UCSD-AML1 (cell line): ENCODE measurements around the gene ANKRD55.
A peak's percentile ranks its signal among the peaks of the same experiment; 100 is the strongest.
"Not testable (repeated sequence)": the region's sequence is repeated elsewhere in the genome, so short reads cannot be mapped to it uniquely, and the experiment has no call there.

Experiments used
- DNase-seq: peaks from one replicate; lab custom pipeline; 2025; ENCODE audit not compliant: unreplicated experiment; lab: John Stamatoyannopoulos, UW

ANKRD55 gene

DNA sequence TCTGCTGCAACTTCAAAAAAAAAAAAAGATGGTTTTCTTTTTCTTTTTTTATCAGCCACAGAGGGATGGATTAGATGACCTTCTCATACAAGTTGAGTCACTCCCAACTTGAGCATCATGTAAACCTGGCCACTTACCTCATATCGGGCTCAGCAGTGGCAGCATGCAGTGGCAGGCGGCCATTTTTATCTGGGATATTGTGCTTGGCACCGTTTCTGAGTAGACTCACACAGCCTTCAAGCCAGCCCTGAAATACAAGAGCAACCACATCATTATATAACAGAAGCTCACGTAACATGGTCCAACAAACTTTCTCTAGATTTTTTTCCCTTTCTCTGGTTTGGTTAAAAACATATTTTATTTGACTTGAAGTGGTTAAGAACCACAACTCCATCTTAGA is 62.6 kb downstream of the ANKRD55 start:
- DNase-seq = no peak

- DNase-seq = no peak
Observed at GRCh38 chr5:56169949-56170348, 63.2 kb downstream of the ANKRD55 start.

DNA sequence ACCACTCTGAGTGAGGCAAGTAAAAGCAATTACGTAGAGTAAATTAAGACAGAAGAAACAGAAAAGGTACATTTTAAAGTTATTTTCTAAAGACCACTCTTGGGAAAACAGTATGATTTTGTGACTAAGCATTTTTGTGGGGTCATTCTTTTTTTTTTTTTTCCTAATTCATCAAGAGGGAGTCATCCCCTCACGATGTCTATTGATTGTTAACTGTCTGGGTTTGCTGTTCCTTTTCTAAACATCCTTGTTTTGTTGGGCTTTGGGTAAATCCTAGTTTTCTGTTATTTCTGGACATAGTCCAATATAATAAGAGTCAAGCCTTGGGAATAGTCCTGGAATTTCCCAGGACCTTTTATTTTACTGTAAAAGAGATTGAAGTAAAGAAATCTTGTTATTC is 63.8 kb downstream of the ANKRD55 start:
- no peak for DNase-seq

GRCh38 chr5:56168066-56168478 is 65.1 kb downstream of the ANKRD55 start:
- no peak for DNase-seq

DNA sequence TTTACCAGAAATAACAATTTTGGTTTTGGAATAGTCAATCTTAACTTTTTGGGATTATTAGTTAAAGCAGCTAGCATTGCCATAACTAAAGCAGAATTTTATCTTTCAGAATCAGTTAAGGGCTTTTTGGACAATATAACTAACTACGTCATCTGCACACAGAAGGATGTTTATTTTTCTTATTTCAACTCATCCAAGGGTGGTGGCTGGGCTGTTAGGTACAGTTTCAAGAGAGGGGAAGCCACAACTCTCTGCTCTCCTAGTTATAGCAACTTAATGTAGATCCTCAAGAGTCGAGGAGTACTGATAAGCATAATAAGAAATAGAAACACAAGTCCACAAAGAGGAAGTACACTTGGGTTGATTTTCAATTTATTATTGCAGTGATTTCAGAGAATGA is 65.6 kb downstream of the ANKRD55 start:
- no peak for DNase-seq

DNA sequence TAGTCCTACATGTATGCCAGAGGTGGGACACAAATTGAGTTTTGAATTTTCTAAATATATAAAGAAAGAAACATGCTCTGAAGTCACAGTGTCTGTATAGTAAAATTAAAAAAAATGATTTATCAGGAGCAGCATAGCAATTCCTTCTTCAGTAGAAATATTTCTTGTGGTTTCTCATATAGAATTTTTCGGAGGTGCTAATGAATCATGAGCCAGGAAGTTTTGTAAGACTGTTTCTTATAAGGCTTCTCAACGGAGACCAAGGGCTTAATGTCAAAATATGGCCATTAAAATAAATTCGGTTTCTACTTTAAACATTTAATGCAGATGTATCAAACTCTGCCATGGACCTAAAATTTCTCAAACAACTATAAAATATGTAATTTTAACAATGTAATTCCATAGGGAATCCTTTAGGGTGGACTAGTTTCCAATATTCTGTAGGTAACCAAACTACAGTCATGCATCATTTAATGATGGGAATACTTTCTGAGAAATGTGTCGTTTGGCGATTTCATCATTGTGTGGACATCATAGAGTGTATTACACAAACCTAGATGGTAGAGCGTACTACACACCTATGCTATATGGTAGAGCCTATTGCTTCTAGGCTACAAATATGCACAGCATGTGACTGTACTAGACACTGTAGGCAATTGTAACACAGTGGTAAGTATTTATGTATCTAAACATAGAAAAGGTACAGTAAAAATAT is 66.3 kb downstream of the ANKRD55 start:
- no peak for DNase-seq

DNA sequence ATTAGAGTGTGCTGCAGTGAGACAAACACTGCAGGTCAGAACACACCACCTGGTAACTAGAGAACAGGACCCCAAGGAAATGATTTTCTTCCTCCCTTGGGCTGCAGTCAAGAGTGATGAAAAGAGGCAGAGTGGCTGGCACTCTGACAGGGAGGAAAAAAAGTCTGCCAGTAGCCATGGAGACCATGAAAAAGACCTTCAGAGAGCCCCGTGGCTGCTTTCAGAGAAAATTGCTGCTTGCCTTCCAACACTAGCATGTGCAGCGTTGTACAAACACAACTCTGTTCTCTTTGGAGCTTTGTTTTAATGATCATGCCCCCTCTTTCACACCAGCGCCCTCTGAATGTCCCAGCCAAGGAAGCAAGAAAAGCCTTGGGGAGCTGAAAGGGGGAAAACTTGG is 68.8 kb downstream of the ANKRD55 start:
- no peak for DNase-seq

DNA sequence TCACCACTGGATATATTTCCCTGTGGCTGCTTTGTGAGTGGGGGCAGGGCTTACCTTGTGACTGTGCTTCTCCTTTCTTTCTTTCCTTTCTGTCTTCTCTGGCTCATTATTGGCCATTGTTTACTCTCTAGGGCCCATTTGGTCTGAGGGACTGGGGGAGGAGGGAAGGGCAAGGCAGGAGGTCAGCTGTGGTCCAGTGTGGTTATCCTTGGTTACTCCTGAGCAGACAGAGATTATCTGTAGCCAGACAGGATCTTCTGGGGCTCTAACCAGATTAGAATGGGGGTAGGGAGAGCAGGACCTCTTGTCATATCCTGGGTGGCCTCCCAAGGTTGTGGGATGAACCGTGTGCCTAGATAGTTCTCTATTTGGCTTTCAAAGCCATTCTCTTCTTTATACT is 71.2 kb downstream of the ANKRD55 start:
- no peak for DNase-seq

DNA sequence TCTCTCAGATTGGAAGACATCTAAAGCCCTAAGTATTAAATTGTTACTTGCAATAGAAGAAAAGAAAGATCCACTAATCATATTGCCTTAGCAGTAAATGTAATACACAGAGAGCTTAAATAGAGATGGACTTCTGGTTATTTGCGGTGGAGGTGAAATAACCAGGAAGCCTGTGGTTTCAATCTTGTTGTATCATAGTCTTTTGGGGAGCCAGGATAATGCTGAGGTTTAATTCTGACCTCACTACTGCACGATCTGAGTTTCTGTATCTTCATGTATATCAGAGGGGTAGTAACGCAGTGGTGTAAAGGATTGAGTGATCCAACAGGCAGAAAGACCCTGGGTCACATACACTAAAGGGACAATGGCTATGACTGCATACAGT is 71.7 kb downstream of the ANKRD55 start:
- no peak for DNase-seq

DNA sequence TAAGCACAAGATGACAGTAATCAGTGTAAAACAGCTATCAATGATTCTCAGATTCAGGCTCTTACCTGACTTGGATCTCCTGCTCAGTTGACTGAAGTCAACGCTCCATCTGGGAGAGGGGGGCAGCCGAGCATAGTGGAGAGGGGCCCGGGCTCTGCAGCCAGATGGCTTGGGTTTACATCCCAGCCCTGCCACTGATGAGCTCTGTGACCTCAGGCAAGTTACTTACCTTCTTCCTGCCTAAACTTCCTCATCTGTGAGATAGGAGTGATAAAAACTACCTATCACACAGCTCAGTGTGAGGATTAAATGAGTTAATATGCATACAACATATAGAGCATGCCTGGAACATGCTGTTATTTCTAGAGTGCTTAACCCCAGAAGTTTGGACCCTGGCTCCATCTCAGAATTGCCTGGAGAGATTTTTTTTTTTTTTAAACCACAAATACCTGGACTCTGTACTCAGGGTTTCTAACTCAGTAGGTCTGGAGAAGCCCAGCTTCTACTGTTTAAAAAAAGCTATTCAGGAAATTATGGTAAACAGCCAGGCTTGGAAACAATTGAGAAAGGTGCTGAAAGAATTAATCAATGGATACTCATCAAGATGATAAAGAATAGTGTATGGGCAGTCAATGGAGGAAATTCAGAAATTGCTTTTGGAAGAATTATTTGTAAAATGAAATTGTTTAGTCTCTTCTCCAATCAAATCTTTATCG is 72.2 kb downstream of the ANKRD55 start:
- DNase-seq = no peak

DNA sequence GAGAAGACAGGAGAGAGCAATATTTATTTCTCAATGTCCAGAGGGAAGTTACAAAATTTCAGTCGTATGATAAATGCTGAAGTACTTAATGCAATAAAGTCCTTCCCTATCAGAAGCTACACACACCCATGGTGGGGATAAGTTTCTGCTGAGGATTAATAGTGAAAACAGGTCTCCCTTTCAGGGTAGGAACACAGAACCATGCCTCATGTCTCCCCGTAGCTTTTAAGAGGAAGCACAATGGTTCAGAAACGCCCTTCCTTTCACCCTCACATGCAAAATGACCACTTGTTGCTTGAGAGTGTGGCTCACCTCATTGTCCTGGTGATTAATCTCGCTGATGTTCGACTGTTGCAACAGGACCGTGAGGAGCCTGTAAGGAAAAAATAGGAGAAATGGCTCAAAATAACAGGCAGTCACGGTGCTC is 73.6 kb downstream of the ANKRD55 start:
- DNase-seq = no peak

DNA sequence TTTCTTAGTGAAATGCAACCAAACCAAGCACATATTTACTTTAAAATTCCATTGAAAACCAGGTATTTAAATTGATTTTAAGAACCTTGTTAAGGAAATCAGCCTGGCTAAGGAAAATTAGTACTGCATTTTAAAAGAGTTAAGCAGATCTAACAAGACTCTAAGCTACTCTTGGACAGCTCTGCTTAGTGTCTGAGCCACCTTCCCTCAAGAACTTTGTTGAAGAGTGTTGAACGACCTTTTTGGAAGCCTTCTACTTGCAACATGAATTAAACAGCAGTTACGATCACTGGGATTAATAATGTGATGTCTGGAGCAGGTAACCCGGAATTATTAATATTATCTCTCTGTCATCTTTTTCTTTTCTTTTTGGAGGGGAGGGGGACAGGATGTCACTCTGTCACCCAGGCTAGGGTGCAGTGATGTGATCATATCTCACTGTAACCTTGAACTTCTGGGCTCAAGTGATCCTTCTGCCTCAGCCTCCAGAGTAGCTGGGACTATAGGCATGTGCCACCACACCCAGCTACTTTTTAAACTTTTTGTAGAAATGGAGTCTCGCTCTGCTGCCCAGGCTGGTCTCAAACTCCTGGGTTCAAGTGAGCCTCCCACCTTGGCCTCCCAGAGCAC is 74.7 kb downstream of the ANKRD55 start:
- no peak for DNase-seq

DNA sequence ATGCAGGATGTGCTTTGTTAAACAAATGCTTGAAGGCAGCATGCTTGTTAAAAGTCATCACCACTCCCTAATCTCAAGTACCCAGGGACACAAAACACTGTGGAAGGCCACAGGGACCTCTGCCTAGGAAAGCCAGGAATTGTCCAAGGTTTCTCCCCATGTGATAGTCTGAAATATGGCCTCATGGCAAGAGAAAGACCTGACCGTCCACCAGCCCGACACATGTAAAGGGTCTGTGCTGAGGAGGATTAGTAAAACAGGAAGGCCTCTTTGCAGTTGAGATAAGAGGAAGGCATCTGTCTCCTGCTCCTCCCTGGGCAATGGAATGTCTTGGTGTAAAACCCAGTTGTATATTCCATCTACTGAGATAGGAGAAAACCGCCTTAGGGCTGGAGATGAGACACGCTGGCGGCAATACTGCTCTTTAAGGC is 75.9 kb downstream of the ANKRD55 start:
- not testable (repeated sequence) for DNase-seq

GRCh38 chr5:56156585-56157190 is 76.4 kb downstream of the ANKRD55 start:
- peak; percentile 30 for DNase-seq

GRCh38 chr5:56155992-56156584 is 77.0 kb downstream of the ANKRD55 start:
- peak; percentile 52 for DNase-seq

- DNase-seq = peak; percentile 24
Observed at GRCh38 chr5:56154732-56155484, 78.2 kb downstream of the ANKRD55 start.

DNA sequence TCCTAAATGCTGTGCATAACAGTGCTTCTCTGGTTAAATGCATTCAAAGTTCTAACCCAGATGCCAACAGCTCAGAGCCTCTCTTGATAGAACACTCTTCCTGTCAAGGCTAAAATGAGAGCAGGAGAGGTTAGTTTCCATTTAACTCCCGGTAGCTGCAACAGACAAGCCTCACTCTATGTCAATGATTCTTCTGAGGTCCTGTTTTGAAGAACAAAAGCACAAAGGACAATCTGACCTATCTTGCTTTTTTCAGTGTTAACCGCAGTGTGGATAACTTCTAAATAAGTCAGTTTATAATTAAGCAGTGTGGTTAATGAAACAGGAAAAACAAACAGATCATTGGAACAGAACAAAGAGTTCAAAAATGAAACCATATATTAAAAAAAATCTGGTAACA is 80.7 kb downstream of the ANKRD55 start:
- no peak for DNase-seq

- DNase-seq = not testable (repeated sequence)
Observed at GRCh38 chr5:56150756-56151155, 82.4 kb downstream of the ANKRD55 start.

DNA sequence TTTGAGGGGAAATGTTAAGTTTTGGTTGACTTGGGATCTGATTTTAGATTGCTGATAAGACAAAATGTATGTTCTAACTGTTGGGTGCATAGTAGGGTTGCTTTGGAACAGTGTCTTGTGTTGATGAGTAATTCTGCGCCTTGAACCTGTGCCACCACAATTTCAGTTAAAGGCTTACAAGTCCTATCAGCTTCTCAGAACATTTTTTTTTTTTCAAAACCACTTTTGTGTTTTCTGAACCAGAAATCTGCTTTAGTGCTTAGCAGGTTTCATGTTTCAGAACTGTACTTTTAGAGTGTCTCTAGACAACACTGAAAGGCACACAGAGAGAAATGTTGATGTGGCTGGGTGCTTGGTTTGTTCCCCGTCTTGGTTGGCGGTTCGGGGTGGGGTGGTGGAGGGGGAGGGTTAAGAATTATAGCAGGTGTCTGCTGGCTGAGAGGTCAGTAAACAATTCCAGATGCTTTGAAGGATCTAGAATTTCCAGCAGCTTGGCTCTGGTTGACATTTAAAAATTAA is 84.6 kb downstream of the ANKRD55 start:
- DNase-seq = no peak

GRCh38 chr5:56147659-56148230 is 85.4 kb downstream of the ANKRD55 start:
- DNase-seq = no peak
